K562 (cell line): Measurements from ENCODE around the gene ERC2. TPM values are rescaled to one million over a fixed set of nuclear protein-coding genes. Genes with fewer than 3 reads are reported as not detected.

Source experiments
- ATAC-seq: fragments of 200-7000 bp; cut with Tn5 transposase; 3 replicates; pipeline ENCODE4 v1.9.1; 2020; ENCODE audit warnings: moderate library complexity
- BruUV-seq: library from RNA; stranded (reverse); fragments of 400-500 nt; replicated peaks from 2 replicates; lab custom pipeline; 2021; lab: Mats Ljungman, UMichigan
- CTCF ChIA-PET: fragments of 300-600 bp; formaldehyde crosslinking; extraction: SDS; loops from one replicate; lab custom pipeline; 2021; ENCODE audit warnings: low intra/inter-chr PET ratio; lab: Yijun Ruan, JAX
- POLR2A ChIA-PET: fragments of 300-600, 350-650 bp; sonication (Branson Sonifier 250); formaldehyde crosslinking; extraction: SDS; loops from one replicate; lab custom pipeline; 2021; ENCODE audit warnings: antibody characterized with exemption, inconsistent platforms; lab: Yijun Ruan, JAX
- DNase-seq, 4 experiments: peaks; one replicate each; pipeline versions ENCODE4 v3.0.0 to v3.0.0-alpha.2; 2011 to 2018; ENCODE audit warnings: low spot score in 3 of 4, mixed read lengths in 3 of 4; ENCODE audit errors: extremely low read depth in 1 of 4
- FAIRE-seq: peaks from 2 replicates; lab custom pipeline; 2011; peaks lifted over from hg19 to GRCh38; lab: Jason Lieb, UNC
- H2AFZ ChIP-seq: 2 replicates; pipeline ENCODE4 v1.6.0; 2011; ENCODE audit warnings: low read depth, low read length, control low read depth, inconsistent platforms
- H3K27ac ChIP-seq: fragments of 200-600 bp; 3 replicates; pipeline ENCODE4 v1.8.0; 2011; ENCODE audit warnings: low read depth, mild to moderate bottlenecking, control low read depth, inconsistent platforms, low read length, moderate library complexity, mixed read lengths; ENCODE audit errors: extremely low read depth
- H3K27me3 ChIP-seq, 2 experiments: fragments of 300-600 bp in 1 of 2; 2 replicates in 1 of 2; 3 replicates in 1 of 2; pipeline versions ENCODE4 v1.6.0 to v1.8.0; 2011; ENCODE audit warnings: inconsistent platforms in 2 of 2, low read length in 2 of 2, mild to moderate bottlenecking in 1 of 2, mixed read lengths in 1 of 2, moderate library complexity in 1 of 2; ENCODE audit not compliant: control insufficient read depth in 2 of 2, insufficient read depth in 2 of 2
- H3K36me3 ChIP-seq: fragments of 300-600 bp; 3 replicates; pipeline ENCODE4 v1.8.0; 2011; ENCODE audit warnings: mild to moderate bottlenecking, low read length, inconsistent platforms; ENCODE audit not compliant: control insufficient read depth, insufficient read depth
- H3K4me1 ChIP-seq, 2 experiments: fragments of 200-600 bp in 1 of 2; replicated peaks in 1 of 2; 2 replicates in 1 of 2; 3 replicates in 1 of 2; pipeline versions ENCODE4 v1.5.1 to v1.8.0; 2011; ENCODE audit warnings: inconsistent platforms in 2 of 2, low read length in 2 of 2, mild to moderate bottlenecking in 1 of 2, mixed read lengths in 1 of 2, moderate library complexity in 1 of 2; ENCODE audit not compliant: control insufficient read depth in 2 of 2, insufficient read depth in 2 of 2
- H3K4me2 ChIP-seq: 2 replicates; pipeline ENCODE4 v1.6.1; 2011; ENCODE audit warnings: low read length, control low read depth, inconsistent platforms, mixed read lengths; ENCODE audit not compliant: insufficient read depth
- H3K4me3 ChIP-seq: fragments of 200-600 bp; sonication (generic), shearing (Covaris generic); 2 replicates; pipeline ENCODE4 v1.5.1; 2016; ENCODE audit warnings: control low read depth, inconsistent platforms
- H3K79me2 ChIP-seq: fragments of 200-600 bp; 3 replicates; pipeline ENCODE4 v1.8.0; 2011; ENCODE audit warnings: low read length, inconsistent platforms; ENCODE audit not compliant: control insufficient read depth, insufficient read depth
- H3K9ac ChIP-seq, 2 experiments: 2 replicates each; pipeline versions ENCODE4 v1.6.0 to v1.6.1; 2011; ENCODE audit warnings: low read depth in 2 of 2, low read length in 2 of 2, control low read depth in 1 of 2, inconsistent platforms in 1 of 2, mild to moderate bottlenecking in 1 of 2, mixed read lengths in 1 of 2; ENCODE audit not compliant: insufficient read depth in 1 of 2
- H3K9me1 ChIP-seq: one replicate; pipeline ENCODE4 v1.6.0; 2011; ENCODE audit warnings: inconsistent platforms, mild to moderate bottlenecking, low read length, moderate library complexity; ENCODE audit not compliant: control insufficient read depth, insufficient read depth
- H3K9me3 ChIP-seq: replicated peaks from 2 replicates; pipeline ENCODE4 v1.5.1; 2011; ENCODE audit warnings: low read depth, low read length, inconsistent platforms; ENCODE audit not compliant: control insufficient read depth, insufficient read depth
- H4K20me1 ChIP-seq: replicated peaks from 2 replicates; pipeline ENCODE4 v1.6.1; 2011; ENCODE audit warnings: low read length, inconsistent platforms, mixed read lengths; ENCODE audit not compliant: control insufficient read depth, insufficient read depth
- ARHGAP35 ChIP-seq: fragments of 450-650 bp; IDR thresholded peaks from 2 replicates; pipeline ENCODE4 v1.6.1; 2018; ENCODE audit not compliant: partially characterized antibody
- IRF1 ChIP-seq: sonication (generic); formaldehyde crosslinking; IDR thresholded peaks from 2 replicates; pipeline ENCODE4 v1.8.0; 2022; ENCODE audit warnings: missing genetic modification reagents, mild to moderate bottlenecking, borderline replicate concordance
- MYC ChIP-seq, 2 experiments: fragments of 250-450 bp in 1 of 2; sonication (Bioruptor Pico) in 1 of 2; IDR thresholded peaks; 2 replicates each; pipeline versions ENCODE4 v1.5.1 to v1.6.1; 2012 to 2021; ENCODE audit warnings: low read depth in 2 of 2, borderline replicate concordance in 1 of 2, improper control_type of control experiment in 1 of 2, low read length in 1 of 2, mild to moderate bottlenecking in 1 of 2, moderate library complexity in 1 of 2
- PHF8 ChIP-seq: fragments of 200-600 bp; sonication (generic); IDR thresholded peaks from 2 replicates; pipeline ENCODE4 v1.6.1; 2012; ENCODE audit warnings: mixed run types, mild to moderate bottlenecking, inconsistent platforms, low read length, moderate library complexity, borderline replicate concordance
- TCF3 ChIP-seq: sonication (generic); formaldehyde crosslinking; IDR thresholded peaks from 2 replicates; pipeline ENCODE4 v1.4.0; 2020; ENCODE audit warnings: mild to moderate bottlenecking, missing genetic modification reagents
- ZNF778 ChIP-seq: fragments of 450-650 bp; formaldehyde crosslinking; IDR thresholded peaks from 2 replicates; pipeline ENCODE4 v1.4.0; 2020; ENCODE audit warnings: mild to moderate bottlenecking, moderate library complexity
- WGBS: fragments of 100-300 bp; shearing (Covaris generic); methylation state at CpG from one replicate; pipeline ENCODE4 v1.1.6; 2016; ENCODE audit warnings: low coverage, mixed read lengths; ENCODE audit not compliant: insufficient coverage; ENCODE audit errors: missing lambda C conversion rate; 5-methylcytosine and 5-hydroxymethylcytosine counted together
- in situ Hi-C: fragments of 300-500 bp; cut with MboI; formaldehyde crosslinking; loops from 4 replicates; pipeline ENCODE4 v1.15.0; 2018; ENCODE audit warnings: inconsistent platforms, mixed read lengths
- intact Hi-C: fragments of 100-400 bp; cut with micrococcal nuclease; formaldehyde crosslinking; loops from 2 replicates; pipeline ENCODE4 v1.14.2; 2022
- polyA plus RNA-seq, 8 experiments: library from polyadenylated mRNA; depleted of rRNA in 4 of 8; stranded (reverse) in 5 of 8; unstranded in 3 of 8; fragments of >200 nt; fragmentation: Nextera tagmentation in 2 of 8; fragmentation: Illumina TruSeq in 1 of 8; extraction: Ambion mirVana in 2 of 8; extraction: Trizol in 1 of 8; gene quantifications; 2 replicates each; pipeline versions ENCODE4 v1.2.1 to v1.2.3, GENCODE V29; 2011 to 2014; ENCODE audit warnings: inconsistent platforms in 1 of 8, missing spikeins in 1 of 8
- total RNA-seq, 7 experiments: library from RNA; depleted of rRNA in 6 of 7; stranded (reverse); fragments of >200 nt in 6 of 7; fragmentation: Illumina TruSeq in 2 of 7; extraction: Trizol in 2 of 7; gene quantifications; 2 replicates each; pipeline versions ENCODE4 v1.2.1 to v1.2.3, GENCODE V29; 2011 to 2021; ENCODE audit warnings: low replicate concordance in 1 of 7
- TF ChIP-seq, protein P1 (sequence below): fragments of 450-650 bp; formaldehyde crosslinking; IDR thresholded peaks from 2 replicates; pipeline ENCODE4 v1.4.0; 2022; ENCODE audit warnings: missing genetic modification characterization
- TF ChIP-seq, protein P2 (sequence below), 2 experiments: fragments of 450-650 bp in 1 of 2; sonication (generic) in 1 of 2; formaldehyde crosslinking in 1 of 2; IDR thresholded peaks; 2 replicates each; pipeline versions ENCODE4 v1.7.1 to v1.9.0; 2016 to 2022; ENCODE audit warnings: inconsistent platforms in 1 of 2, mild to moderate bottlenecking in 1 of 2, missing genetic modification reagents in 1 of 2

The ERC2 gene
- total and polyA plus RNA-seq, 9 of the 15 experiments (the other 6 are each of a cell fraction or from before 2014, with no cell fraction given): 0.04 to 0.18 (median 0.07) TPM; not detected in 2

GRCh38 chr3:56055546-56055945, 412.7 kb downstream of the ERC2 start:
- Histone ChIP-seq H3K79me2 (no peaks in the 10 kb centered on the region), H3K4me2 (no peak overlapping the region), H3K36me3 (no peaks in the 10 kb centered on the region), H3K4me1 (no peaks in the 10 kb centered on the region), H3K4me3 (no peak overlapping the region), H3K27ac (no peak overlapping the region), H4K20me1 (no peaks in the 10 kb centered on the region), H3K9me1 (no peaks in the 10 kb centered on the region), H2AFZ (no peak overlapping the region), H3K27me3 (no peaks in the 10 kb centered on the region), H3K9me3 (no peaks in the 10 kb centered on the region), H3K9ac (no peak overlapping the region)
- CTCF ChIA-PET: no interaction called here
- WGBS: 0% methylated on average over 4 of the region's 4 CpGs
- POLR2A ChIA-PET: no interaction called here
- DNase-seq (no peak), FAIRE-seq (no peak), ATAC-seq (no peak)
- in situ Hi-C loops (no loop called here), intact Hi-C loops (no loop called here)
- TF ChIP-seq TCF3 (no peak), ZNF778 (no peak), IRF1 (no peak), MYC (IDR thresholded peaks at IDR 0.05; ENCODE audit: low read depth, low read length) (no peak), MYC (CRISPR knock-in tag; IDR thresholded peaks at IDR 0.05; ENCODE audit: borderline replicate concordance, low read depth) (no peak), PHF8 (no peak), ARHGAP35 (no peak)
- TF ChIP-seq, protein P1, sequence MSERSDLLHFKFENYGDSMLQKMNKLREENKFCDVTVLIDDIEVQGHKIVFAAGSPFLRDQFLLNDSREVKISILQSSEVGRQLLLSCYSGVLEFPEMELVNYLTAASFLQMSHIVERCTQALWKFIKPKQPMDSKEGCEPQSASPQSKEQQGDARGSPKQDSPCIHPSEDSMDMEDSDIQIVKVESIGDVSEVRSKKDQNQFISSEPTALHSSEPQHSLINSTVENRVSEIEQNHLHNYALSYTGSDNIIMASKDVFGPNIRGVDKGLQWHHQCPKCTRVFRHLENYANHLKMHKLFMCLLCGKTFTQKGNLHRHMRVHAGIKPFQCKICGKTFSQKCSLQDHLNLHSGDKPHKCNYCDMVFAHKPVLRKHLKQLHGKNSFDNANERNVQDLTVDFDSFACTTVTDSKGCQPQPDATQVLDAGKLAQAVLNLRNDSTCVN (CRISPR knock-in tag): no peak
- TF ChIP-seq, protein P2, sequence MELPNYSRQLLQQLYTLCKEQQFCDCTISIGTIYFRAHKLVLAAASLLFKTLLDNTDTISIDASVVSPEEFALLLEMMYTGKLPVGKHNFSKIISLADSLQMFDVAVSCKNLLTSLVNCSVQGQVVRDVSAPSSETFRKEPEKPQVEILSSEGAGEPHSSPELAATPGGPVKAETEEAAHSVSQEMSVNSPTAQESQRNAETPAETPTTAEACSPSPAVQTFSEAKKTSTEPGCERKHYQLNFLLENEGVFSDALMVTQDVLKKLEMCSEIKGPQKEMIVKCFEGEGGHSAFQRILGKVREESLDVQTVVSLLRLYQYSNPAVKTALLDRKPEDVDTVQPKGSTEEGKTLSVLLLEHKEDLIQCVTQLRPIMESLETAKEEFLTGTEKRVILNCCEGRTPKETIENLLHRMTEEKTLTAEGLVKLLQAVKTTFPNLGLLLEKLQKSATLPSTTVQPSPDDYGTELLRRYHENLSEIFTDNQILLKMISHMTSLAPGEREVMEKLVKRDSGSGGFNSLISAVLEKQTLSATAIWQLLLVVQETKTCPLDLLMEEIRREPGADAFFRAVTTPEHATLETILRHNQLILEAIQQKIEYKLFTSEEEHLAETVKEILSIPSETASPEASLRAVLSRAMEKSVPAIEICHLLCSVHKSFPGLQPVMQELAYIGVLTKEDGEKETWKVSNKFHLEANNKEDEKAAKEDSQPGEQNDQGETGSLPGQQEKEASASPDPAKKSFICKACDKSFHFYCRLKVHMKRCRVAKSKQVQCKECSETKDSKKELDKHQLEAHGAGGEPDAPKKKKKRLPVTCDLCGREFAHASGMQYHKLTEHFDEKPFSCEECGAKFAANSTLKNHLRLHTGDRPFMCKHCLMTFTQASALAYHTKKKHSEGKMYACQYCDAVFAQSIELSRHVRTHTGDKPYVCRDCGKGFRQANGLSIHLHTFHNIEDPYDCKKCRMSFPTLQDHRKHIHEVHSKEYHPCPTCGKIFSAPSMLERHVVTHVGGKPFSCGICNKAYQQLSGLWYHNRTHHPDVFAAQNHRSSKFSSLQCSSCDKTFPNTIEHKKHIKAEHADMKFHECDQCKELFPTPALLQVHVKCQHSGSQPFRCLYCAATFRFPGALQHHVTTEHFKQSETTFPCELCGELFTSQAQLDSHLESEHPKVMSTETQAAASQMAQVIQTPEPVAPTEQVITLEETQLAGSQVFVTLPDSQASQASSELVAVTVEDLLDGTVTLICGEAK (IDR thresholded peaks at IDR 0.05): no peak
- TF ChIP-seq, protein P2 (CRISPR knock-in tag; IDR thresholded peaks at IDR 0.05): no peak
- BruUV-seq: no TSS peak
